GM12891 (cell line): ENCODE measurements around the gene MACO1.

ENCODE experiments used
- POLR2AphosphoS5 ChIP-seq: IDR thresholded peaks from 2 replicates; pipeline ENCODE4 v1.6.1; 2011; ENCODE audit warnings: low read depth, low read length, control low read depth
- SPI1 ChIP-seq: IDR thresholded peaks from 2 replicates; pipeline ENCODE4 v1.6.1; 2011; ENCODE audit warnings: low read depth, low read length, control low read depth
- TAF1 ChIP-seq: IDR thresholded peaks from 2 replicates; pipeline ENCODE4 v1.6.1; 2011; ENCODE audit warnings: low read depth, low read length, control low read depth

GRCh38 chr1:25435397-25436108, 4.9 kb downstream of the MACO1 start:
- TF ChIP-seq POLR2AphosphoS5 = no peak
- TF ChIP-seq TAF1 = no peak
- no peak for TF ChIP-seq SPI1
